Progenitor cell of endocrine pancreas (in vitro differentiated cells): ENCODE data around the gene ATP1A1. TPM values are rescaled to one million over a fixed set of nuclear protein-coding genes. Genes with fewer than 3 reads are reported as not detected.

Source experiments
- DNase-seq: peaks from one replicate; pipeline ENCODE4 v3.0.0; 2021; ENCODE audit warnings: low spot score; ENCODE audit not compliant: unreplicated experiment
- H3K27ac Mint-ChIP-seq: 2 replicates; pipeline ENCODE4 v1.8.0; 2021; ENCODE audit warnings: mild to moderate bottlenecking, moderate library complexity, mixed read lengths
- H3K27me3 Mint-ChIP-seq: 2 replicates; pipeline ENCODE4 v1.8.0; 2021; ENCODE audit warnings: mixed read lengths
- H3K36me3 Mint-ChIP-seq: 2 replicates; pipeline ENCODE4 v1.8.0; 2022; ENCODE audit warnings: mixed read lengths; ENCODE audit not compliant: insufficient read depth
- H3K4me1 Mint-ChIP-seq: 2 replicates; pipeline ENCODE4 v1.8.0; 2021; ENCODE audit warnings: low read depth, mixed read lengths
- H3K4me3 Mint-ChIP-seq: 2 replicates; pipeline ENCODE4 v1.8.0; 2021; ENCODE audit warnings: low read depth, mild to moderate bottlenecking, moderate library complexity, mixed read lengths
- H3K9me3 Mint-ChIP-seq: 2 replicates; pipeline ENCODE4 v1.8.0; 2021; ENCODE audit warnings: low read depth, mixed read lengths
- total RNA-seq: library from RNA; stranded (reverse); gene quantifications from 2 replicates; pipeline ENCODE4 v1.2.1, GENCODE V29; 2021
- TF ChIP-seq, protein P1 (sequence below): fragments of 200-600 bp; sonication (generic); IDR thresholded peaks from one replicate; pipeline ENCODE4 v1.5.0; 2021; ENCODE audit warnings: antibody characterized with exemption, mild to moderate bottlenecking; ENCODE audit not compliant: unreplicated experiment

The ATP1A1 gene
- total RNA-seq, 1 donor from 2014 or later, result 332 TPM

DNA sequence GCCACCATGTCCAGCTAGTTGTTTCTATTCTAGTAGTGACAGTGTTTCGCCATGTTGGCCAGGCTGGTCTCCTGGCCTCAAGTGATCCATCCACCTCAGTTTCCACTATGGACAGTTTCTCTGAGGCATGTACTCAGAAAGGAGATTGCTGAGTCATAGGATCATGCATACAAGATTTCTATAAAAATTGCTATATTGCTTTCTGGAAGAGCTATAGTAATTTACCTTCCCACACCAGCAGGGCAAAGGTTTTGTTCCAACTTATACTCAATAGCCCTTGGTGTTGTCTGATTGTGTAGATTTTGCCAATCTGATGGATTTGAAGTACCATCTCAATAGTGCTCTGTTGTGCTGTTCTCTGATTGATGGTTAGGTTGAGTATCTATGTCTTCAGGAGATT, 15.6 kb upstream of the ATP1A1 start:
- Mint-ChIP-seq H3K27me3 (no peaks in the 10 kb centered on the region), H3K9me3 (no peaks in the 10 kb centered on the region), H3K4me3 (no peak overlapping the region), H3K4me1 (no peaks in the 10 kb centered on the region), H3K36me3 (no peaks in the 10 kb centered on the region), H3K27ac (no peak overlapping the region)
- TF ChIP-seq, protein P1, sequence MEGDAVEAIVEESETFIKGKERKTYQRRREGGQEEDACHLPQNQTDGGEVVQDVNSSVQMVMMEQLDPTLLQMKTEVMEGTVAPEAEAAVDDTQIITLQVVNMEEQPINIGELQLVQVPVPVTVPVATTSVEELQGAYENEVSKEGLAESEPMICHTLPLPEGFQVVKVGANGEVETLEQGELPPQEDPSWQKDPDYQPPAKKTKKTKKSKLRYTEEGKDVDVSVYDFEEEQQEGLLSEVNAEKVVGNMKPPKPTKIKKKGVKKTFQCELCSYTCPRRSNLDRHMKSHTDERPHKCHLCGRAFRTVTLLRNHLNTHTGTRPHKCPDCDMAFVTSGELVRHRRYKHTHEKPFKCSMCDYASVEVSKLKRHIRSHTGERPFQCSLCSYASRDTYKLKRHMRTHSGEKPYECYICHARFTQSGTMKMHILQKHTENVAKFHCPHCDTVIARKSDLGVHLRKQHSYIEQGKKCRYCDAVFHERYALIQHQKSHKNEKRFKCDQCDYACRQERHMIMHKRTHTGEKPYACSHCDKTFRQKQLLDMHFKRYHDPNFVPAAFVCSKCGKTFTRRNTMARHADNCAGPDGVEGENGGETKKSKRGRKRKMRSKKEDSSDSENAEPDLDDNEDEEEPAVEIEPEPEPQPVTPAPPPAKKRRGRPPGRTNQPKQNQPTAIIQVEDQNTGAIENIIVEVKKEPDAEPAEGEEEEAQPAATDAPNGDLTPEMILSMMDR, result no peak
- no peak for DNase-seq

DNA sequence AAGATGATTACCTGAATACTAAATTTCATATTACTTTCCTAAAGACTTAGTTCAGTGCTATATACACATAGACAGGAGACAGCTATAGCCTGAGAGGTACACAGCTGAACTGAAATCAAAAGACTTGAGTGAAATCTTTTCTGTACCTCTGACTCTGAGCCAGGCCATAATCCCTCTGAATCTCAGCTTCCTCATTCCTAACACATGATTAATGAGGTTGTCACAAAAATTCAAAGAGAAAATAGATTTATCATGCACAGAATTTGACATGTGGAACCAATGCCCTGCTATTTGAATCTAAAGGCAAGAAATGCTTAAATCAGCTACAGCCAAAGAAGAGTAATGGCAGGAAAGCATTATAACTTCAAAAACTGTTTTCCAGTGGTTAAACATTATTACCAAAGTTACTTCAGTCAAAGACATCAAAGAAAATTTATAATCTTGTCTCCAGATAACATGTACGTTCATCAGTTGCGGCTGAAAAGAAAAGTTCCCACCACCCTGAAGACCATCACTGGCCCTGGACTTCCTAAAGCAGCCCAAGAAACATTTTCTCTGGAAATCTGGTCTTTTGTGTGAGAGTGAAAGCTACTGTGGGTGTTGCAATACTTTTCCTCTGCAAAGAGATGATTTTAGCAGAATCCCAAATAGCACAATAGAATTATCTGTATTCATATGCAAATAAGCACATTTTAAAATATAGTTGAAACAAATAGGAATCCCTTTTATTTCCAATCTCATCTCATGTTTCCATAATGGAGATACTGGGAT, 13.8 kb upstream of the ATP1A1 start:
- Mint-ChIP-seq H3K4me1 (no peaks in the 10 kb centered on the region), H3K27ac (no peak overlapping the region), H3K4me3 (no peak overlapping the region), H3K9me3 (no peaks in the 10 kb centered on the region), H3K27me3 (no peaks in the 10 kb centered on the region), H3K36me3 (no peaks in the 10 kb centered on the region)
- no peak for DNase-seq
- TF ChIP-seq, protein P1, result no peak

DNA sequence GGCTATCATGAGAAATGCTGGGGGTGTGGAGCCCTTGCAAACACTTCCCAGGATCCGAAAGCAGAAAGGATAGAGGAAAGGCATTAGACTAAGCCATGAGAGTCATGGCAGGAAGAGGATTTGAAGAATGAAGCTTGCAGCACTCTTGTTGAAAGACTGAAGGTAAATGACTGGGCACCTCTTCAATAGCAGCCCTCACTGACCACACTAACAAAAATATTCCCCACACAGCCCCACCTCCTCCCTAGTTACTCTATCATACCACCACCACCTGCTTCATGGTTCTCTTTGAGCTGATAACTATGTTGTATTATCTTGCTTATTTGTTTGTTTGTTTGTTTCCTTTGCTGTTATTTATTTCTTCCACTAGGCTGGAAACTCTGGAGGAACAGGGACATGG, 13.2 kb upstream of the ATP1A1 start:
- no peak for DNase-seq
- Mint-ChIP-seq H3K27ac (no peak overlapping the region), H3K4me3 (no peak overlapping the region), H3K4me1 (no peaks in the 10 kb centered on the region), H3K27me3 (no peaks in the 10 kb centered on the region), H3K36me3 (no peaks in the 10 kb centered on the region), H3K9me3 (no peaks in the 10 kb centered on the region)
- TF ChIP-seq, protein P1, result no peak

DNA sequence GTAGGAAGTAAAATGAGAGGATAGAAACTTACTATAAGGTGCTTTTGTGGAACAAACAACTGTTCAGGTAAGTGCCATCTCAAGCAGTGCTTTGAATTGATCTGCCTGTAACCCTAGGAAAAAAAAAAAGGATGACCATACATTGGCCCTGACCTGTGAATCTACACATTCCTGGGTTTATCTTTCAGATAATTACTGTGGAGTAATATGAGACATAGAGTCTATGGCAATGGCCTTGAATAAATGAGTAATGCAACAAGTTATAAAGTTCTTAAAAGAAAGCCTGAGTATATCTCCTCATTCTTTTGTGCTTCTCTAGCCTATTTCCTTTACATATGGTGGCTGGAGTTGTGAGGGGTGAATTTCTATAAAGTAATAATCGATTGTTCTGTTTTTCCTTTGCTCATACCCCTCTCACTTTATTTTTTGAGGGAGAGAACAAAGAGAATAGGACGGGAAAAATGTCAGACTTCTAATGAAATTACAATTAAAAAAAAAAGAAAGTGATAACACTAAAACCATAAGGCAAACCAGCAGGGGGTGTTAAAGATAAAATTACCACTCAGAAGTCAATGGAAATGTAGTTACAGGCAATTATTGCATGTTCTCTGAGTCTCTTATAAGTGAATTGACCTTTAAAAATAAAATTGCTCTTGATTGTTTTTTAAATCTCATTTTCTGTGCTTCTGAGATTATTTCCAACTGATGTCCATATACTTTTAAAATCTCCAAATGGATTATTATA, 12.4 kb upstream of the ATP1A1 start:
- H3K4me1 Mint-ChIP-seq, result no peaks in the 10 kb centered on the region
- H3K27ac Mint-ChIP-seq, result no peak overlapping the region
- TF ChIP-seq, protein P1, result peak; percentile 30
- H3K27me3 Mint-ChIP-seq, result no peaks in the 10 kb centered on the region
- no peak for DNase-seq
- no peaks in the 10 kb centered on the region for H3K36me3 Mint-ChIP-seq
- no peak overlapping the region for H3K4me3 Mint-ChIP-seq
- no peaks in the 10 kb centered on the region for H3K9me3 Mint-ChIP-seq

DNA sequence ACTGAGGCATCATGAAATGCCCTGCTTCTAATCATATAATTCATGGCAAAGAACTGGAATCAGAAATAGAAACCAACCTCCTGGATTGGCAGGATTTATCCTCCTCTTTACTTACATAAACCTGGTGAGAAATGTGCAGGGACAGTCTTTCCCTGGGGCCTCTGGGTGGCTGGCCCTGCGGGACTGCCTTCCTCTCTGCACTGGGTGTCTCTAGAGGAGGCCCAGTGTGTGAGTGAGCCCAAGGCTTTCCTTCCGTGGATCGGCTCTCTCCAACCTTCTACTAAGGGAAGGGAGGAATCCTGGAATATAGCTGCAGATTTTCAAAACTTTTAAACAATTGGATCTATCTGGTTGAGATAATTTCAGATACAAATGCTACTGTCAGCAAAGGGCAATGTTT, 11.4 kb upstream of the ATP1A1 start:
- H3K9me3 Mint-ChIP-seq, result no peaks in the 10 kb centered on the region
- DNase-seq, result no peak
- no peak overlapping the region for H3K4me3 Mint-ChIP-seq
- TF ChIP-seq, protein P1, result no peak
- H3K36me3 Mint-ChIP-seq, result no peaks in the 10 kb centered on the region
- H3K4me1 Mint-ChIP-seq, result peaks cover 4% of the 10 kb centered on the region
- H3K27me3 Mint-ChIP-seq, result no peaks in the 10 kb centered on the region
- H3K27ac Mint-ChIP-seq, result no peak overlapping the region
